SH-SY5Y (cell line): Measurements from ENCODE around the gene ZNF597.

ENCODE experiments used
- GATA2 ChIP-seq: IDR thresholded peaks from 2 replicates; pipeline ENCODE4 v1.6.1; 2011; ENCODE audit warnings: mild to moderate bottlenecking, low read depth, low read length
- GATA3 ChIP-seq: IDR thresholded peaks from 2 replicates; pipeline ENCODE4 v1.6.1; 2011; ENCODE audit warnings: low read depth, mild to moderate bottlenecking, low read length, moderate library complexity

The ZNF597 gene

GRCh38 chr16:3443108-3444031 is at the start of gene ZNF597, which contains the start of gene NAA60:
Gene ZNF597 (minus strand): TSS chr16:3443504. CDS start chr16:3443153, 351 bp downstream.
Gene NAA60 (plus strand): TSS chr16:3443680. CDS start chr16:3476228, 32,548 bp downstream.
- TF ChIP-seq GATA2: no peak

GRCh38 chr16:3492356-3492755 is 49.1 kb upstream of the ZNF597 start:
- TF ChIP-seq GATA3: no peak
- no peak for TF ChIP-seq GATA2

GRCh38 chr16:3490911-3491629 is 47.8 kb upstream of the ZNF597 start:
- TF ChIP-seq GATA3 (no peak), GATA2 (no peak)

- TF ChIP-seq GATA2: no peak
- no peak for TF ChIP-seq GATA3
Observed at GRCh38 chr16:3488801-3489200, 45.5 kb upstream of the ZNF597 start.

GRCh38 chr16:3487521-3488410 is 44.5 kb upstream of the ZNF597 start:
- TF ChIP-seq GATA3 (no peak), GATA2 (no peak)

GRCh38 chr16:3486506-3487215 is 43.4 kb upstream of the ZNF597 start:
- no peak for TF ChIP-seq GATA3
- TF ChIP-seq GATA2: no peak

- TF ChIP-seq GATA3: no peak
- TF ChIP-seq GATA2: no peak
Observed at GRCh38 chr16:3485821-3486505, 42.7 kb upstream of the ZNF597 start.

- TF ChIP-seq GATA2: no peak
- TF ChIP-seq GATA3: no peak
Observed at GRCh38 chr16:3485097-3485745, 41.9 kb upstream of the ZNF597 start.

GRCh38 chr16:3484318-3485096 is 41.2 kb upstream of the ZNF597 start:
- TF ChIP-seq GATA2 (no peak), GATA3 (no peak)

- TF ChIP-seq GATA3: no peak
- no peak for TF ChIP-seq GATA2
Observed at GRCh38 chr16:3482659-3483241, 39.4 kb upstream of the ZNF597 start.
